Activated CD4-positive, alpha-beta T cell treated with anti-CD3 and anti-CD28 coated beads, Interleukin-2, amount 50 U/mL, for 16 hours (primary cell): ENCODE data around the gene CELF4.

ENCODE experiments used
- DNase-seq: peaks from one replicate; pipeline ENCODE4 v3.0.0-alpha.2; 2020

The CELF4 gene

GRCh38 chr18:37435150-37435867, 130.3 kb downstream of the CELF4 start:
- DNase-seq: no peak

GRCh38 chr18:37434161-37434860, 131.3 kb downstream of the CELF4 start:
- no peak for DNase-seq

DNA sequence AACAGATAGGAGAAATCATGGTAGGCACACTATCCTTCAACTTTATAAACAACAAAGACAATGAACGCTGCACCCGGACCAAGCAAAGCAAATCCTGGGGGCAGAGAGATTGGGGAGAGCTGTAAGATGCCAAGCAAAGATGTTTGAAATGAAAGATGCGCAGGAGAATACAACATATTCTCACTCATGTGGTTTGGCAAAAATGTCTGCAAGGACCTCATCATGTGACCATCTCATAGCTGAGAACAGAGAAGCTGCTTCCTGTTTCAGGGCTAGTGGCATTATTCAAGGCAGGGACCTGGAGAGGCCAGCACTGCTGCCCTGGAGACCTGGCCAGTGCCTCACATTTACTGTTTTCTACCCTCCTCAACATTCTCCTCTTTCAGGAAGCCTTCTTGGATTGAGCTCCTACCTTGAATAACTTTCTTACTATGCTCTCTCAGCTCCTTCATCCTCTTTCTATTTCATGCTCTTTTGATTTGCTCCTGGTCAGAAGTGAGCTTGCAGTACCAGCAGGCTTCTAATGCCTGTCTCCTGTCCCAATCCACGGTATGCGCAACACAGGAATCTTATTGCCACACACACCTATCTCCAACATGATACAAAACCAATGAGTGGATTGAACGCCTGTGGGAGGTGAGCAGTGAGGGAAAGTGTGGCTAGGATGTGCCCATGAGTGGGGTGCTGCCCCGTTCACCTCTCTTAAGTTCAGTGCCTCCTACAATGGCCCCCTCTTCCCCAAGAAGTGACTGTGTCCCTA, 133.0 kb downstream of the CELF4 start:
- DNase-seq: no peak

GRCh38 chr18:37430357-37431076, 135.1 kb downstream of the CELF4 start:
- no peak for DNase-seq

- no peak for DNase-seq
These were observed 135.8 kb downstream of the CELF4 start for GRCh38 chr18:37429791-37430190.

- no peak for DNase-seq
These were observed 137.2 kb downstream of the CELF4 start for GRCh38 chr18:37428288-37428974.

GRCh38 chr18:37426586-37426985, 139.0 kb downstream of the CELF4 start:
- no peak for DNase-seq

DNA sequence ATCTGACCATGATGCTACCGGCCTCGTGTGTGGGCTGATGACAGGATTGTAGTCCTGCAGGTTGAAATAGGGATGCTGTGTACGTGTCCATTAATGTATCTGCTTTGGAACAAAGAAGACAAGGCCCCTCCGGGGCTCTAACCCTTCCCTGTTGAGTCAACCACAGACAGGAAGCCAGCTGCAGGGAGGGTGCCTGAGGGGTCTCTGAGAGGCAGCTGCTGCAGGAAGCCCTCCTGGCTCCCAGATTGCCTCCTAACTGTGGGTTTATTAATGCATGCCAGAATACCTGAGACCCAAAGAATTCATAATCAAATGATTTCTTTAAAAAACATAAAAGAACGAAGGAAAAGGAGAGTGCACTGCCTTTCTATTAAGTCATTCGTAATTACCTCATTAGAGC, 140.4 kb downstream of the CELF4 start:
- DNase-seq: no peak

DNA sequence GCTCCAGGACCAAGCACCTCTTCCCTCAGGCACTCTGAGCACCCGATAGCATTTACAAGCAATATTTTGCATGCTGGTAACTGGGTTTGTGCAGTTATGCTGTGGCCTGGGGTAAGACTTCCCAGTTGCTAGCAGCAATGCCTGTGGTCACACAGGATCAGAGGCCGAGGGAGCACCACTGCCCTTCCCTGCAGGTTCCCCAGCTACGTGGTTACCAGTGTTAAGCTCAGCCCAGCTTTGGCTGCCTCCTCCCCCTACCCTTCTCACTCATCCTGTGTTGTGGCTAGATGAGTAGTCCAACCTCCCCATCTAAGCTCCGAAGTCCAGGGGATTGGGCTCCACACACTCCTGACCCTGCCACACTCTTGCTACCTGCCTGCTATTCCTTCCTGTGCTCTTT, 141.1 kb downstream of the CELF4 start:
- DNase-seq: no peak

GRCh38 chr18:37422596-37422995, 143.0 kb downstream of the CELF4 start:
- DNase-seq: no peak

DNA sequence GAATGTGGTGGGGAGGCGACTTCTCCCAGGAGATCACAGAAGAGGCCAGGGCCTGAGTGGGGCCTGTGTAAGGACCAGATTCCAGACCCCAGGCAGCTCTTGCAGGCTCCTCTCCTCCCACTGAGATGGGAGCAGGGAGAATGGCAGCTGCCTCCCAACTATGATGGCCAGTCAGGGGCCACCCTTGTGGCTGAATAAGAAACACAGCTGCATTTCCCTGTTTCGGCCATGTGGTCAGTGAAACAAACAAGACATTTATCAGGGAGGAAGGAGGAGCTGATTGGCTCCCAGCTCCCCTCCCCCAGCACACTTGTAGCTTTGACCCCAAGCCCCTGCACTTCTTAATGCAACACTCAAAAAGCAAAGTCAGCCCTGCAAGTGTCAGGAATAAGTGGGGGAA, 143.5 kb downstream of the CELF4 start:
- no peak for DNase-seq

GRCh38 chr18:37421341-37422077, 144.1 kb downstream of the CELF4 start:
- DNase-seq: no peak

- DNase-seq: no peak
These were observed 145.2 kb downstream of the CELF4 start for GRCh38 chr18:37420315-37420880.

DNA sequence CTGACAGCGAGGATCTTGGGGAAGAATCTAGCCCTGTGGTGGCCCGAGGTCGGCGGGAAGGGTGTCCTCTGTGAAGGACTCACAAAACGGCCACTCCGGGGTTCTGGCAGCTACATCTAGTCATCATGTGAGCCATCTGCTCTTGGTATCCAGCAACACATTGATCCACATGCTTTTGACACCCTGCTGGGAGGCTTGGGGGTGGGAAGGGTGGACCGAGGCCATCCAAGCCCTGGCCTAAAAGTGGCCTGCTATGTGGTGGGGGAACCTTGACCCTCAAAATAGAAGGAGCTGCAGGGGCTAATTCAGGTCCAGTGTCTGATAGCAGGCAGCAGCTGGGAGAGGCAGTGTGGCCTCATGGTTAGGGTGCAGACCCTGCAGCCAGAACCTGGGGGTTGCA, 145.7 kb downstream of the CELF4 start:
- DNase-seq: no peak

DNA sequence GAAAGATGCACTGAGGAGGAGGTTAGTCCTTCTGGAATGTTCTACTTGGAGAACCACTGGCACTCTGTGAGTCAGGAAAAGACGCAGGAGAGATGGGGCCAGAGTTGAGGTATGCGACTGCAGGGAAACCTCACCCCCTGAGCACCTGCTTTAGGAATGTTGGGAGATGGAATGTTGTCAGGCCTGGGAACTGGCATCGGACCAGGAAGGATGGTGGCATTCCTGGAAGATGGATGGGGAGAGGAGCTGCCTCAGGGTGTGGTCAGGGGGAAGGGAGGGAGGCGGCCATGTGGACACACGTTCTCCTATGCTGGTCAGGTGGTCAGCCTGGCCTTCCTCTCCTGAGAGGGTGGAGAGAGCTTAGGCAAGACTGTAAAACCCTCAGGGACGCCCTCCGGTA, 146.3 kb downstream of the CELF4 start:
- DNase-seq: no peak

DNA sequence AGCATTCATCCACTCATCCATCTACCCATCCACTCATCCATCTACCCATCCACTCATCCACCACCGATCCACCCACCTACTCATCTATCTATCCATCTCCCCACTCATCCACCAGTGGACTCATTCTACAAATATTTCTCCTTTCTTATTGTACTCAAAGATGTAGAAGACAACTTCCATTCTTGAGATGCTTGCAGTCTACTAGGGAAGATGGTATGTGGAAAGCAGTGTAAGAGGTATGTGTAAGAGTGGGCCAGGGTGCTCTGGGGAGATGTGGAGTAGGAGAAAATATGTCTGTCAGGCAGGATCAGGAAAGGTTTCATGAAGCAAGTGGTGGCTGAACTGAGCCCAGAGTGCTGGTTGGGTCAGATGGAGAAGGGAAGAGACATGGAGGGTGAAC, 150.8 kb downstream of the CELF4 start:
- no peak for DNase-seq

DNA sequence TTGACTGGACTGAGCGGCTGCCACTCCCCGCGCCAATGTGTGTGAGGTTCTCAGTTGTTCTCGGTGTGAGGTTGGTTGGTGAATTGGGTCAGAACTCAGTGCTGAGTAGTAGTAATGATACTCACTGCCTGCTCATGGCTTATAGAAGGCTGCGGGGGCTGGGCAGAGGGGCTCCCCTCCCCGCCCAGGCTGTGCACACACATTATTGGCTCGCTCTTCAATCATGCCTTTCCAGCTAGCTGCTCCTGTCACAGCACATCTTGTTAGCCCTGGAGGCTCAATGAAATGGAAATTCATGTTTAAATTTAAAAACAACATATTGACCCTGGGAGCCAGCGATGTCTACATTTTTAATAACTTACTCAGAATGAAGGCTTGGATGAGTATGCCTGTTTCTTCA, 152.8 kb downstream of the CELF4 start:
- no peak for DNase-seq

DNA sequence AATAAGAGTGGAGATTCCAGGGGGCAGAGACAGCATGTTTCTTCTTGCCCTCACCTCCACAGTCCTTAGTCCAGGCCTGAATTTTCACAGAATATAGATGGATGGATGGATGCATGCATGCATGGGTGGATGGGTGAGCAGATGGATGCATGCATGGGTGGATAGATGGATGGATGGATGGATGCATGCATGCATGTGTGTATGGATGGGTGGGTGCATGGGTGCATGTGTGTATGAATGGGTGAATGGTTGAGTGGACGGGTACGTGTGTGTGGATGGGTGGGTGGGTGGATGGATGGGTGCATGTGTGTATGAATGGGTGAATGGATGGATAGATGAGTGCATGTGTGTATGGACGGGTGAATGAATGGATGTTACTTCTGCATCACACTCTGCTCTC, 153.3 kb downstream of the CELF4 start:
- DNase-seq: no peak

GRCh38 chr18:37409878-37410277, 155.7 kb downstream of the CELF4 start:
- DNase-seq: no peak

DNA sequence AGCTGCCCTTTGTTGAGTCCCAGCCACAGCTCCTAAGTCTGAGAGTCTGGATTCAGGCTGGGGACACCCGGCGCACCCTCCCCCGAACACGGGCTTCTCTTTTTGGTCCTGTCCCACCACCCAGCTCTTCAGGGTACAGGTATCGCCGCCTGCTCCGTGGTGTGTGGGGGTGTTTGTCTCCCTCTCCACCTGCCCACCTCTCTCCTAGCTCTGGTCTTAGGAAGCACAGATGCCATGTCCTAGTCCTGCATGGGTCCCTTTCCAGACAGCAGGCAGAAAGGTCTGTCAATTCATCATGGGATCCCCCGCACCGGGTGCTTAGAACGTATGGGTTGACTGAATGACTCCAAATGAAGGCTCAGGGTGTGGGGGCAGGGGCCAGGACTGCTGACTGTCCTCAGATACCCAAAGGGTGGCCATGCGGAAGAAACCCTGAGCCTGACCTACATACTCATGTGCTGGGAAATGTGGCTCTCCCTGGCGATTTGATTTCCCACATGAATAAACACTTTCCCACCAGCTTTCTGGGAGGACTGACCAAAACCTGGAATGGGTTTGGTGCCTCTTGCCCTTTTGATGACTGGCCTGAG, 156.8 kb downstream of the CELF4 start:
- no peak for DNase-seq

- DNase-seq: no peak
These were observed 158.0 kb downstream of the CELF4 start for GRCh38 chr18:37407571-37407970.
